Measurements from ENCODE around the gene LARGE1. TPM values are rescaled to one million over a fixed set of nuclear protein-coding genes. Genes with fewer than 3 reads are reported as not detected.

The LARGE1 gene
- total and polyA plus RNA-seq, 4 donors: 25.6 to 45.6 (median 37.6) TPM

- no peaks in the 10 kb centered on the region for H3K36me3 ChIP-seq (ENCODE audit: control insufficient read depth, insufficient read depth, low read length)
- H3K27me3 ChIP-seq (ENCODE audit: control insufficient read depth, insufficient read depth, low read length): no peaks in the 10 kb centered on the region
- H3K4me3 ChIP-seq (ENCODE audit: low read depth, low read length): no peak overlapping the region
- WGBS (ENCODE audit: insufficient coverage): 54% methylated on average over 4 of the region's 7 CpGs
- H3K4me1 ChIP-seq (ENCODE audit: control insufficient read depth, insufficient read depth, low read length): no peaks in the 10 kb centered on the region
- DNase-seq (ENCODE audit: low read depth in 4 of 6, low spot score in 6 of 6): peak in 1 of 6 donors; percentile 57
- H3K9me3 ChIP-seq (ENCODE audit: control insufficient read depth, insufficient read depth, low read length): no peaks in the 10 kb centered on the region
- no peak overlapping the region for H3K27ac ChIP-seq (ENCODE audit: low read depth, low read length)
These were observed 116.6 kb downstream of the LARGE1 start for GRCh38 chr22:33803371-33804282.

DNA sequence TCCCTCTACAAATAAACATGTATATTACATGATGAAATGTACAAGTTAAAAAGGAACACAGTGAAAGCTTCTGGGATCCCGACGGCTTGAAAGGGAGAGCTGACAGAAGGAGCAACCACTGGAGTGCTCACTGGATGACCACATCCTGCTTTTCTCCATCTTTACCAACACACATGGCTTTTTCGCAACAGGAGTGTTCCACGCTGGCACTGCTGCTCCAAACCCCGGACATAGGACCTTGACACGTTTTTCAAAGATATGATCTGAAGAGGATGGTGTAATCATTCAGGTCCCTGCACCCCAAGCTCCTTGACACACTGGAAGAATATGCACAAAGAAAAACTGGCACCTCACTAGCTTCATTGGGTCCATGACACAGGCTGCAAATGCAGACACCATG is 121.9 kb downstream of the LARGE1 start:
- no peaks in the 10 kb centered on the region for H3K9me3 ChIP-seq (ENCODE audit: control insufficient read depth, insufficient read depth, low read length)
- whole genome bisulfite sequencing (ENCODE audit: insufficient coverage): 83% methylated on average over 3 of the region's 6 CpGs
- no peak overlapping the region for H3K4me3 ChIP-seq (ENCODE audit: low read depth, low read length)
- no peaks in the 10 kb centered on the region for H3K27me3 ChIP-seq (ENCODE audit: control insufficient read depth, insufficient read depth, low read length)
- no peak for DNase-seq (ENCODE audit: low read depth in 4 of 6, low spot score in 6 of 6)
- no peaks in the 10 kb centered on the region for H3K4me1 ChIP-seq (ENCODE audit: control insufficient read depth, insufficient read depth, low read length)
- H3K36me3 ChIP-seq (ENCODE audit: control insufficient read depth, insufficient read depth, low read length): no peaks in the 10 kb centered on the region
- no peak overlapping the region for H3K27ac ChIP-seq (ENCODE audit: low read depth, low read length)

GRCh38 chr22:33796494-33796893 is 123.8 kb downstream of the LARGE1 start:
- H3K27ac ChIP-seq (ENCODE audit: low read depth, low read length): no peak overlapping the region
- no peak for DNase-seq (ENCODE audit: low read depth in 4 of 6, low spot score in 6 of 6)
- peaks cover 2% of the 10 kb centered on the region for H3K4me1 ChIP-seq (ENCODE audit: control insufficient read depth, insufficient read depth, low read length)
- no peaks in the 10 kb centered on the region for H3K27me3 ChIP-seq (ENCODE audit: control insufficient read depth, insufficient read depth, low read length)
- H3K4me3 ChIP-seq (ENCODE audit: low read depth, low read length): no peak overlapping the region
- WGBS (ENCODE audit: insufficient coverage): 67% methylated on average over 1 of the region's 5 CpGs
- no peaks in the 10 kb centered on the region for H3K9me3 ChIP-seq (ENCODE audit: control insufficient read depth, insufficient read depth, low read length)
- no peaks in the 10 kb centered on the region for H3K36me3 ChIP-seq (ENCODE audit: control insufficient read depth, insufficient read depth, low read length)

GRCh38 chr22:33793475-33793874 is 126.8 kb downstream of the LARGE1 start:
- H3K27ac ChIP-seq (ENCODE audit: low read depth, low read length): no peak overlapping the region
- H3K4me1 ChIP-seq (ENCODE audit: control insufficient read depth, insufficient read depth, low read length): peaks cover 2% of the 10 kb centered on the region
- peaks cover 10% of the 10 kb centered on the region for H3K9me3 ChIP-seq (ENCODE audit: control insufficient read depth, insufficient read depth, low read length)
- H3K4me3 ChIP-seq (ENCODE audit: low read depth, low read length): no peak overlapping the region
- WGBS (ENCODE audit: insufficient coverage): no CpG with 5 or more reads among the region's 3 CpGs
- no peaks in the 10 kb centered on the region for H3K36me3 ChIP-seq (ENCODE audit: control insufficient read depth, insufficient read depth, low read length)
- DNase-seq (ENCODE audit: low read depth in 4 of 6, low spot score in 6 of 6): no peak
- no peaks in the 10 kb centered on the region for H3K27me3 ChIP-seq (ENCODE audit: control insufficient read depth, insufficient read depth, low read length)

DNA sequence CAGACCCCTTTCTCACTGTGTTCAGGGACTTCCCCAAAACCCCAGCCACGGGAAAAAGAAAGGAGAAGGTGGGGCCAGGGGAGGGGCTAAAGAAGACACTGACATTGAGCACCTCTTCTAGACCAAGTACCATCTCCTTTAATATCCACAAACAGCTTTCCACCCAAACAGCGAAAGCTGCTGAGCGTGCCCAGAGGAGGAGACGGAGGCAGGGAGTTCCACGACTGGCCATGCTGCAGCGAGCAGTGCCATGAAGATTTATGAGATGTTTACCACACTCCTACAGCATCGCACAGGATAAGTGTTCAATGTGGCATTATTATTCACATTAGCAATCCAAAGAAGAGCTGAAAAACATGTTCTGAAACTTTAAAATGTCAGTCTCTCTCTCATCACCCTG is 127.4 kb downstream of the LARGE1 start:
- no CpG with 5 or more reads among the region's 7 CpGs for WGBS (ENCODE audit: insufficient coverage)
- DNase-seq (ENCODE audit: low read depth in 4 of 6, low spot score in 6 of 6): peak in 1 of 6 donors; percentile 68
- Histone ChIP-seq H3K27me3 (ENCODE audit: control insufficient read depth, insufficient read depth, low read length) (no peaks in the 10 kb centered on the region), H3K4me1 (ENCODE audit: control insufficient read depth, insufficient read depth, low read length) (peaks cover 2% of the 10 kb centered on the region), H3K9me3 (ENCODE audit: control insufficient read depth, insufficient read depth, low read length) (peaks cover 12% of the 10 kb centered on the region), H3K36me3 (ENCODE audit: control insufficient read depth, insufficient read depth, low read length) (no peaks in the 10 kb centered on the region), H3K27ac (ENCODE audit: low read depth, low read length) (no peak overlapping the region), H3K4me3 (ENCODE audit: low read depth, low read length) (no peak overlapping the region)

GRCh38 chr22:33789690-33790253 is 130.5 kb downstream of the LARGE1 start:
- Histone ChIP-seq H3K36me3 (ENCODE audit: control insufficient read depth, insufficient read depth, low read length) (no peaks in the 10 kb centered on the region), H3K4me1 (ENCODE audit: control insufficient read depth, insufficient read depth, low read length) (peaks cover 2% of the 10 kb centered on the region), H3K27me3 (ENCODE audit: control insufficient read depth, insufficient read depth, low read length) (no peaks in the 10 kb centered on the region), H3K4me3 (ENCODE audit: low read depth, low read length) (no peak overlapping the region), H3K27ac (ENCODE audit: low read depth, low read length) (no peak overlapping the region), H3K9me3 (ENCODE audit: control insufficient read depth, insufficient read depth, low read length) (peaks cover 13% of the 10 kb centered on the region)
- DNase-seq (ENCODE audit: low read depth in 4 of 6, low spot score in 6 of 6): no peak
- WGBS (ENCODE audit: insufficient coverage): 100% methylated on average over 1 of the region's 4 CpGs

DNA sequence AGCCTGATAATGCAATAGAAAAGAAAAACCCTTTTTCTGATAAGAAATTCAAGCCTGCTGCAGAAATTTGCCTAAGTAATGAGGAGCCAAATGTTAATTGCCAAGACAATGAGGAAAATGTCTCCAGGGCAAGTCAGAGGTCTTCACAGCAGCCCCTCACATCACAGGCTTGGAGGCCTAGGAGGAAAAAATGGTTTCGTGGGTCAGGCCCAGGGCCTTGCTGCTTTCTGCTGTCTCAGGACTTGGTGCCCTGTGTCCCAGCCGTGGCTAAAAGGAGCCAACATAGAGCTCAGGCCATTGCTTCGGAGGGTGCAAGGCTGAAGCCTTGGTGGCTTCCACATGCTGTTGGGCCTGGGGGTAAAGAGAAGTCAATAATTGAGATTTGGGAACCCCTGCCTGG is 131.3 kb downstream of the LARGE1 start:
- no peak overlapping the region for H3K27ac ChIP-seq (ENCODE audit: low read depth, low read length)
- H3K4me1 ChIP-seq (ENCODE audit: control insufficient read depth, insufficient read depth, low read length): peaks cover 2% of the 10 kb centered on the region
- H3K36me3 ChIP-seq (ENCODE audit: control insufficient read depth, insufficient read depth, low read length): no peaks in the 10 kb centered on the region
- no peak for DNase-seq (ENCODE audit: low read depth in 4 of 6, low spot score in 6 of 6)
- no peak overlapping the region for H3K4me3 ChIP-seq (ENCODE audit: low read depth, low read length)
- no peaks in the 10 kb centered on the region for H3K27me3 ChIP-seq (ENCODE audit: control insufficient read depth, insufficient read depth, low read length)
- WGBS (ENCODE audit: insufficient coverage): 100% methylated on average over 2 of the region's 3 CpGs
- peaks cover 13% of the 10 kb centered on the region for H3K9me3 ChIP-seq (ENCODE audit: control insufficient read depth, insufficient read depth, low read length)

GRCh38 chr22:33787645-33788456 is 132.4 kb downstream of the LARGE1 start:
- Histone ChIP-seq H3K27ac (ENCODE audit: low read depth, low read length) (no peak overlapping the region), H3K9me3 (ENCODE audit: control insufficient read depth, insufficient read depth, low read length) (peaks cover 13% of the 10 kb centered on the region), H3K4me1 (ENCODE audit: control insufficient read depth, insufficient read depth, low read length) (peaks cover 1% of the 10 kb centered on the region), H3K4me3 (ENCODE audit: low read depth, low read length) (no peak overlapping the region), H3K36me3 (ENCODE audit: control insufficient read depth, insufficient read depth, low read length) (no peaks in the 10 kb centered on the region), H3K27me3 (ENCODE audit: control insufficient read depth, insufficient read depth, low read length) (no peaks in the 10 kb centered on the region)
- WGBS (ENCODE audit: insufficient coverage): 75% methylated on average over 3 of the region's 4 CpGs
- no peak for DNase-seq (ENCODE audit: low read depth in 4 of 6, low spot score in 6 of 6)

DNA sequence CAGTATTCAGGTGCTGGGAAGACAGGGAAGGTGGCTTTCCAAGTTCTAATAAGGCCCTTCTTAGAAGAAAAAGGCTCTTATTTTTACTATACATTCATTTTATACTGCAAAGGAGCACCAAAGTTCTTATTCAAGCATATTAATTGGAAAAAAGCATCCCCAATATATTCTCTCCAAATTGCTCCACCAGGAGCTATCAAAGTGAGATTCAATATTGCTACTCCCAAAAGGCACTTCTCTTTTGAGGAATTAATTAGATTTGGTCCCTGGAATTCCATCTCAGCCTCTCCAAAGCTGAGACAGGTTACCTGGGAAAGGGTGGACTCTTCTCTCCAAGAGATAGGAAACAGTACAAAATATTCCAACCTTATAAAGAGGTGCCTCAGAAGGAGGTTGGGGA is 134.1 kb downstream of the LARGE1 start:
- H3K36me3 ChIP-seq (ENCODE audit: control insufficient read depth, insufficient read depth, low read length): no peaks in the 10 kb centered on the region
- H3K9me3 ChIP-seq (ENCODE audit: control insufficient read depth, insufficient read depth, low read length): peaks cover 13% of the 10 kb centered on the region
- peak in 1 of 6 donors; percentile 68 for DNase-seq (ENCODE audit: low read depth in 4 of 6, low spot score in 6 of 6)

More for the DNA sequence above, 134.1 kb downstream of the LARGE1 start:
- no peak overlapping the region for H3K4me3 ChIP-seq (ENCODE audit: low read depth, low read length)
- peaks cover 2% of the 10 kb centered on the region for H3K4me1 ChIP-seq (ENCODE audit: control insufficient read depth, insufficient read depth, low read length)
- no peaks in the 10 kb centered on the region for H3K27me3 ChIP-seq (ENCODE audit: control insufficient read depth, insufficient read depth, low read length)
- no peak overlapping the region for H3K27ac ChIP-seq (ENCODE audit: low read depth, low read length)

All from spinal cord (tissue), 10 donors.